Caco-2 (cell line): ENCODE data around the gene PTPN13. TPM values are rescaled to one million over a fixed set of nuclear protein-coding genes. Genes with fewer than 3 reads are reported as not detected.

ENCODE experiments used
- BruUV-seq: library from RNA; stranded (reverse); fragments of 400-500 nt; replicated peaks from 2 replicates; lab custom pipeline; 2021; lab: Mats Ljungman, UMichigan
- CTCF ChIA-PET: fragments of 300-600 bp; sonication (Branson Sonifier 250); formaldehyde crosslinking; loops from one replicate; lab custom pipeline; 2022; ENCODE audit warnings: antibody characterized with exemption; lab: Charles Lee
- POLR2A ChIA-PET: fragments of 300-600 bp; sonication (Branson Sonifier 250); formaldehyde crosslinking; loops from one replicate; lab custom pipeline; 2022; ENCODE audit warnings: antibody characterized with exemption; lab: Charles Lee
- DNase-seq, 2 experiments: peaks; one replicate each; pipeline versions ENCODE4 v3.0.0 to v3.0.0-alpha.2; 2020 to 2022
- H3K27me3 ChIP-seq: replicated peaks from 2 replicates; pipeline ENCODE4 v1.6.0; 2011; ENCODE audit warnings: low read length; ENCODE audit not compliant: control insufficient read depth, insufficient read depth
- H3K36me3 ChIP-seq: 2 replicates; pipeline ENCODE4 v1.5.1; 2011; ENCODE audit warnings: low read length; ENCODE audit not compliant: control insufficient read depth, insufficient read depth
- H3K4me1 ChIP-seq: fragments of 250-450 bp; sonication (Bioruptor Pico); 2 replicates; pipeline ENCODE4 v1.5.1; 2020; ENCODE audit warnings: mild to moderate bottlenecking
- H3K4me3 ChIP-seq: 2 replicates; pipeline ENCODE4 v1.5.1; 2011; ENCODE audit warnings: low read depth, mild to moderate bottlenecking, control low read depth, low read length
- H3K9me3 ChIP-seq: fragments of 250-450 bp; sonication (Bioruptor Pico); 2 replicates; pipeline ENCODE4 v1.5.1; 2020; ENCODE audit warnings: mild to moderate bottlenecking, moderate library complexity
- H3K27ac Mint-ChIP-seq: one replicate; pipeline ENCODE4 v1.8.0; 2022; ENCODE audit warnings: mixed read lengths; ENCODE audit not compliant: unreplicated experiment
- H3K27me3 Mint-ChIP-seq: one replicate; pipeline ENCODE4 v1.8.0; 2022; ENCODE audit warnings: mixed read lengths; ENCODE audit not compliant: insufficient read depth, unreplicated experiment
- H3K36me3 Mint-ChIP-seq: one replicate; pipeline ENCODE4 v1.8.0; 2022; ENCODE audit warnings: mild to moderate bottlenecking, mixed read lengths; ENCODE audit not compliant: insufficient read depth, unreplicated experiment
- H3K4me1 Mint-ChIP-seq: one replicate; pipeline ENCODE4 v1.8.0; 2022; ENCODE audit warnings: low read depth, mixed read lengths; ENCODE audit not compliant: unreplicated experiment
- H3K4me3 Mint-ChIP-seq: one replicate; pipeline ENCODE4 v1.8.0; 2022; ENCODE audit warnings: mild to moderate bottlenecking, moderate library complexity, mixed read lengths; ENCODE audit not compliant: unreplicated experiment
- H3K9me3 Mint-ChIP-seq: one replicate; pipeline ENCODE4 v1.8.0; 2022; ENCODE audit warnings: mixed read lengths; ENCODE audit not compliant: unreplicated experiment
- intact Hi-C: fragments of 100-400 bp; cut with micrococcal nuclease; formaldehyde crosslinking; loops from one replicate; pipeline ENCODE4 v1.10.0; 2022; ENCODE audit not compliant: unreplicated experiment
- total RNA-seq: library from RNA; stranded (reverse); gene quantifications from 2 replicates; pipeline ENCODE4 v1.2.3, GENCODE V29; 2022
- TF ChIP-seq, protein P1 (sequence below), 2 experiments: fragments of 200-600 bp in 1 of 2; IDR thresholded peaks; 1 replicate in 1 of 2; 2 replicates in 1 of 2; pipeline versions ENCODE4 v1.5.1 to v1.8.0; 2011 to 2022; ENCODE audit warnings: antibody characterized with exemption in 1 of 2, control low read depth in 1 of 2, inconsistent platforms in 1 of 2, low read depth in 1 of 2, low read length in 1 of 2, mild to moderate bottlenecking in 1 of 2, moderate library complexity in 1 of 2; ENCODE audit not compliant: insufficient read depth in 1 of 2, severe bottlenecking in 1 of 2, unreplicated experiment in 1 of 2

The PTPN13 gene
- total RNA-seq, 1 experiment from 2014 or later: 12.1 TPM

DNA sequence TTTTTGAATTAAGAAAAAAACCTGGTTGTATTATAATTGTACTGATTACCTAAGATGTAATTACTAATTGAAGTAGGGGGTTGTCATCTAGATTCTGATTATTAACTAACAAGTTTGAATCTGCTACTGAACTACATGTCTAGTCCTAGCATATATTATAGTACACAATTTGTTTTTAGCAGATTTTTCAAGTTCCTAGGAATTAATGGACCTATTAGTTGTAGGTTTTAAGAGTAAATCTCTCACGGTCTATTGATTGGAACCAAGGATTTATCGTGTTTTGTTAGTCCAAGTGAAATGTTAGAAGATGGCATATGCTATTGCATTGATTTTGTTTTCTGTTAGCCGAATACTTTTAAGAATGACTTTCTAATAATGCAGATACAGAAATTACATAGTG lies 20.8 kb downstream of the PTPN13 start:
- BruUV-seq: no TSS peak
- Histone ChIP-seq H3K4me3 (no peak overlapping the region), H3K27me3 (no peaks in the 10 kb centered on the region), H3K4me1 (no peaks in the 10 kb centered on the region), H3K9me3 (no peaks in the 10 kb centered on the region), H3K36me3 (no peaks in the 10 kb centered on the region)
- no peak for DNase-seq
- CTCF ChIA-PET: no interaction called here
- intact Hi-C loops: no loop called here
- POLR2A ChIA-PET: no interaction called here
- H3K27me3 Mint-ChIP-seq: peaks cover 2% of the 10 kb centered on the region
- no peak overlapping the region for H3K27ac Mint-ChIP-seq
- no peaks in the 10 kb centered on the region for H3K4me1 Mint-ChIP-seq
- H3K9me3 Mint-ChIP-seq: no peaks in the 10 kb centered on the region
- no peak overlapping the region for H3K4me3 Mint-ChIP-seq
- no peaks in the 10 kb centered on the region for H3K36me3 Mint-ChIP-seq
- TF ChIP-seq, protein P1, sequence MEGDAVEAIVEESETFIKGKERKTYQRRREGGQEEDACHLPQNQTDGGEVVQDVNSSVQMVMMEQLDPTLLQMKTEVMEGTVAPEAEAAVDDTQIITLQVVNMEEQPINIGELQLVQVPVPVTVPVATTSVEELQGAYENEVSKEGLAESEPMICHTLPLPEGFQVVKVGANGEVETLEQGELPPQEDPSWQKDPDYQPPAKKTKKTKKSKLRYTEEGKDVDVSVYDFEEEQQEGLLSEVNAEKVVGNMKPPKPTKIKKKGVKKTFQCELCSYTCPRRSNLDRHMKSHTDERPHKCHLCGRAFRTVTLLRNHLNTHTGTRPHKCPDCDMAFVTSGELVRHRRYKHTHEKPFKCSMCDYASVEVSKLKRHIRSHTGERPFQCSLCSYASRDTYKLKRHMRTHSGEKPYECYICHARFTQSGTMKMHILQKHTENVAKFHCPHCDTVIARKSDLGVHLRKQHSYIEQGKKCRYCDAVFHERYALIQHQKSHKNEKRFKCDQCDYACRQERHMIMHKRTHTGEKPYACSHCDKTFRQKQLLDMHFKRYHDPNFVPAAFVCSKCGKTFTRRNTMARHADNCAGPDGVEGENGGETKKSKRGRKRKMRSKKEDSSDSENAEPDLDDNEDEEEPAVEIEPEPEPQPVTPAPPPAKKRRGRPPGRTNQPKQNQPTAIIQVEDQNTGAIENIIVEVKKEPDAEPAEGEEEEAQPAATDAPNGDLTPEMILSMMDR (IDR thresholded peaks at IDR 0.05; ENCODE audit: insufficient read depth in 1 of 2, low read depth in 1 of 2, low read length in 1 of 2, severe bottlenecking in 1 of 2, unreplicated experiment in 1 of 2): no peak

DNA sequence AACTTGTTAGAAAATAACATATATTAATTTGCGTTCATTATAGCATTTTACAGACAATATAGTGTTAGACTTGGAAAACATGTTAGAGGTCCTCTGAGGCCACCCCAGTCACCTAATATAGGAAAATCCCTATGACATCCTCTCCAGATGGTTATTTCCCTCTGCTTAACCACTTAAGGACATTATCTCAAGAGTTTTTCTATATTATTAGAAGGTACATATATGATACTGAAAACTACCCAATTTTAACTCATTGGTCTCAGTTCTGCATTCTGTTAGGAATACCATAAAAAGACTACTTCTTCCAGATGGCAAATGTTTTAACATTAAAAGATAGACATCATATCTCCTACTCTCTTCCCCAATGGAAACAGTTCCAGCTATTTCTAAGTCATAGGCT lies 21.4 kb downstream of the PTPN13 start:
- H3K4me3 ChIP-seq: no peak overlapping the region
- H3K36me3 Mint-ChIP-seq: no peaks in the 10 kb centered on the region
- ChIA-PET CTCF (no interaction called here), POLR2A (no interaction called here)
- BruUV-seq: no TSS peak
- H3K27me3 Mint-ChIP-seq: peaks cover 2% of the 10 kb centered on the region
- no peaks in the 10 kb centered on the region for H3K4me1 Mint-ChIP-seq
- no peak for DNase-seq
- no peaks in the 10 kb centered on the region for H3K9me3 ChIP-seq
- no peaks in the 10 kb centered on the region for H3K27me3 ChIP-seq
- H3K9me3 Mint-ChIP-seq: no peaks in the 10 kb centered on the region
- no peaks in the 10 kb centered on the region for H3K36me3 ChIP-seq
- TF ChIP-seq, protein P1 (IDR thresholded peaks at IDR 0.05; ENCODE audit: insufficient read depth in 1 of 2, low read depth in 1 of 2, low read length in 1 of 2, severe bottlenecking in 1 of 2, unreplicated experiment in 1 of 2): no peak
- no peaks in the 10 kb centered on the region for H3K4me1 ChIP-seq
- H3K27ac Mint-ChIP-seq: no peak overlapping the region
- H3K4me3 Mint-ChIP-seq: no peak overlapping the region
- intact Hi-C loops: no loop called here

DNA sequence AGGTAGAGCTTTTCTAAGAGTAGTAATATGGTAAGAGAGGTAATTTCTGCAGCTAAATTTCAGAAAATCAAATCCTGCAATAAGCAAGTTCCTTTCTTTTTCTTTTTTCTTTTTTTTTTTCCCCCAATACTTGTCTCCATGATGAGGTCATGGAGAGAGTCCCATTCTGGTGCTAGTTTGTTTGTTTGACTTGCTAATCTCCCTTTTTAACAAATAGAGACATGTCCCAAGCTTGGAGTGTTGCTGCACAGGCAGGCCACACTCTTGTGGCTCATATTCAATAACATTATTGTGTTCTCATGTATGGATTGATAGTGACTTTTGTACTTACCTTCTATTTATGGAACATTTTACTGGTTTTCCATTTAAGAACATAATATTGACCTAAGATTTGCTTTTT lies 25.5 kb downstream of the PTPN13 start:
- CTCF ChIA-PET: no interaction called here
- H3K27ac Mint-ChIP-seq: no peak overlapping the region
- POLR2A ChIA-PET: no interaction called here
- H3K4me3 Mint-ChIP-seq: no peak overlapping the region
- no peak for DNase-seq
- Histone ChIP-seq H3K27me3 (no peaks in the 10 kb centered on the region), H3K4me1 (no peaks in the 10 kb centered on the region), H3K36me3 (no peaks in the 10 kb centered on the region), H3K9me3 (no peaks in the 10 kb centered on the region), H3K4me3 (no peak overlapping the region)
- no TSS peak for BruUV-seq
- TF ChIP-seq, protein P1 (IDR thresholded peaks at IDR 0.05; ENCODE audit: insufficient read depth in 1 of 2, low read depth in 1 of 2, low read length in 1 of 2, severe bottlenecking in 1 of 2, unreplicated experiment in 1 of 2): no peak
- H3K9me3 Mint-ChIP-seq: no peaks in the 10 kb centered on the region
- H3K27me3 Mint-ChIP-seq: peaks cover 2% of the 10 kb centered on the region
- H3K4me1 Mint-ChIP-seq: no peaks in the 10 kb centered on the region
- H3K36me3 Mint-ChIP-seq: no peaks in the 10 kb centered on the region
- intact Hi-C loops: no loop called here
